Panc1 (cell line): Measurements from ENCODE around the gene PTPRJ.

Experiments
- CTCF ChIP-seq: fragments of 450-650 bp; IDR thresholded peaks from 2 replicates; pipeline ENCODE4 v1.5.1; 2017; ENCODE audit warnings: mild to moderate bottlenecking
- POLR2AphosphoS5 ChIP-seq: IDR thresholded peaks from 2 replicates; pipeline ENCODE4 v1.6.1; 2012; ENCODE audit warnings: mild to moderate bottlenecking, low read depth, low read length, moderate library complexity
- REST ChIP-seq, 2 experiments: IDR thresholded peaks; 2 replicates each; pipeline ENCODE4 v1.6.1; 2011 to 2012; ENCODE audit warnings: low read depth in 2 of 2, control low read depth in 1 of 2, low read length in 1 of 2, mild to moderate bottlenecking in 1 of 2, moderate library complexity in 1 of 2; ENCODE audit not compliant: insufficient read depth in 1 of 2
- TCF7L2 ChIP-seq: IDR thresholded peaks from 2 replicates; pipeline ENCODE4 v1.6.1; 2011; ENCODE audit warnings: mild to moderate bottlenecking, low read depth, low read length, inconsistent platforms

GRCh38 chr11:48099916-48100446 lies 119.6 kb downstream of the PTPRJ start:
- TF ChIP-seq CTCF (no peak), REST (IDR thresholded peaks at IDR 0.05; ENCODE audit: insufficient read depth in 1 of 2, low read depth in 2 of 2, low read length in 1 of 2) (no peak), TCF7L2 (no peak), POLR2AphosphoS5 (no peak)
